Activated CD8-positive, alpha-beta memory T cell treated with anti-CD3 and anti-CD28 coated beads for 4 hours (primary cell): ENCODE results near the gene YIPF3.
"Not testable (repeated sequence)": the region's sequence is repeated elsewhere in the genome, so short reads cannot be mapped to it uniquely, and the experiment has no call there.

ENCODE experiments used
- DNase-seq, 2 donors: peaks; one replicate each; pipeline ENCODE4 v3.0.0-alpha.2; 2020; ENCODE audit warnings: low read depth in 2 of 2

Gene YIPF3

GRCh38 chr6:43493230-43493629 is 23.5 kb downstream of the YIPF3 start:
- no peak for DNase-seq

GRCh38 chr6:43492673-43493072 is 24.1 kb downstream of the YIPF3 start:
- DNase-seq: no peak

- no peak for DNase-seq
Observed at GRCh38 chr6:43491750-43492661, 24.7 kb downstream of the YIPF3 start.

GRCh38 chr6:43490523-43490939 is 26.2 kb downstream of the YIPF3 start:
- DNase-seq: no peak

GRCh38 chr6:43489277-43490072 is 27.3 kb downstream of the YIPF3 start:
- no peak for DNase-seq

- DNase-seq: no peak
Observed at GRCh38 chr6:43488667-43489276, 28.0 kb downstream of the YIPF3 start.

- no peak for DNase-seq
Observed at GRCh38 chr6:43481591-43482236, 35.0 kb downstream of the YIPF3 start.

GRCh38 chr6:43481075-43481474 is 35.7 kb downstream of the YIPF3 start:
- no peak for DNase-seq

GRCh38 chr6:43478008-43478372 is 38.7 kb downstream of the YIPF3 start:
- DNase-seq: no peak

- DNase-seq: peak; percentile 90 to 94
Observed at GRCh38 chr6:43477235-43478007, 39.3 kb downstream of the YIPF3 start, which contains the start of gene TJAP1. TSS of gene TJAP1 (plus strand) at chr6:43477570. CDS start at chr6:43499002, 21,432 bp downstream.

GRCh38 chr6:43476746-43477145 is 40.0 kb downstream of the YIPF3 start:
- DNase-seq: no peak

GRCh38 chr6:43475516-43475915 is 41.2 kb downstream of the YIPF3 start:
- DNase-seq: no peak

GRCh38 chr6:43472515-43472914 is 44.2 kb downstream of the YIPF3 start:
- DNase-seq: no peak

- DNase-seq: no peak
Observed at GRCh38 chr6:43471399-43471798, 45.3 kb downstream of the YIPF3 start.

GRCh38 chr6:43469947-43470346 is 46.8 kb downstream of the YIPF3 start:
- no peak for DNase-seq

GRCh38 chr6:43468748-43469681 is 47.7 kb downstream of the YIPF3 start:
- DNase-seq: no peak

GRCh38 chr6:43468240-43468639 is 48.5 kb downstream of the YIPF3 start:
- DNase-seq: no peak

GRCh38 chr6:43467752-43468151 is 49.0 kb downstream of the YIPF3 start:
- no peak for DNase-seq

- DNase-seq: not testable (repeated sequence)
Observed at GRCh38 chr6:43467265-43467664, 49.5 kb downstream of the YIPF3 start.

GRCh38 chr6:43465948-43466347 is 50.8 kb downstream of the YIPF3 start:
- DNase-seq: no peak
